DMS 273 treated with DMSO at 0.1 percent for 48 hours (cell line): ENCODE data around the gene ATP2B3.

Experiments
- DNase-seq: peaks from one replicate; lab custom pipeline; 2025; lab: John Stamatoyannopoulos, UW

The ATP2B3 gene

GRCh38 chrX:153490217-153490930 lies 27.1 kb upstream of the ATP2B3 start:
- no peak for DNase-seq

DNA sequence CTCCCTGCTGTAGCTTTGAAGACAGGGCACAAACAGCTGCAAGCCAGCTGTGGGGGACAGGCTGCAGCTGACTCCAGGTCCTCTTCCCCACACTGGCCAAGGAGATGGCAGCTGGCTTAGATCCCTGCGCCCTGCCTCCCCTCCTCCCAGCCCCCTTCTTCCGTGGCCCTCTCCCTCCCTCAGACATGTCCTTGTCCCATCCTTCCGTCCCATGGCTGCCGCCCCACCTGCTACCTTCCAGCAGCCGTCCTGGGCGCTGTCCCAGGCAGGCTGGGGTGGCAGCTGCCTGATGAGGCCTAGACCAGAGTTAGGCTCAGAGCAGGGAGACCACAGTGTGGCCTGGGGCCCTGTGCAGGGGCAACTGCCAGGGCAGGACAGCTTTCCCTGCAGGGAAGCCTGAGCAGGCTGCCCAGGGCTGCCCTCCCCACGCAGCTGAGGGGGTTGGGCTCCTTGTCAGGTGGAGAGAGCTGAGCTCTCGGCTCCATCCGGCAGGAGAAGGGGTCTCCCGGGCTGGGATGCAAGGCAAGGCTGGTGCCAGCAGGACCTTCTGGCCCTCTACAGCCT lies 26.0 kb upstream of the ATP2B3 start:
- DNase-seq = no peak

GRCh38 chrX:153491918-153492317 lies 25.5 kb upstream of the ATP2B3 start:
- DNase-seq = no peak

DNA sequence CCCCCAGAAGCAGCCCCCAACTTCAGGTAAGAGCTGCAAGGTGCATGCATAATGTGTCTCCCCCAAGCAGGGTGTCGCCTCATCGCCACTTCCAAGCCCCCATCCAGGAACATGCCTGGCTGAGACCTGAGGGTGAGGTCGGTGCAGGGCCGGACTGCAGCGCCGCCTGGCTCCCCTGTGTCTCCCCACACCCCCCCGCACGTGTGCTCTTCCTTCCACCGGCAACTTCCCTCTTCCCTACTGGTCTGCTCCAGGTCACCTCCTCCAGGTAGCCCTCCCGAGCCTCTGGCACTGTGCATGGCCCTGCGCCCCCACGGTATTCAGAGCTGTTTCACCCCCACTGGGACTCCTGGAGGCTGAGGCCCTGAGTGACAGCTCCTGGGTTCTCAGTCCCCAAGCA lies 24.9 kb upstream of the ATP2B3 start:
- DNase-seq = no peak

GRCh38 chrX:153493085-153493484 lies 24.4 kb upstream of the ATP2B3 start:
- no peak for DNase-seq

DNA sequence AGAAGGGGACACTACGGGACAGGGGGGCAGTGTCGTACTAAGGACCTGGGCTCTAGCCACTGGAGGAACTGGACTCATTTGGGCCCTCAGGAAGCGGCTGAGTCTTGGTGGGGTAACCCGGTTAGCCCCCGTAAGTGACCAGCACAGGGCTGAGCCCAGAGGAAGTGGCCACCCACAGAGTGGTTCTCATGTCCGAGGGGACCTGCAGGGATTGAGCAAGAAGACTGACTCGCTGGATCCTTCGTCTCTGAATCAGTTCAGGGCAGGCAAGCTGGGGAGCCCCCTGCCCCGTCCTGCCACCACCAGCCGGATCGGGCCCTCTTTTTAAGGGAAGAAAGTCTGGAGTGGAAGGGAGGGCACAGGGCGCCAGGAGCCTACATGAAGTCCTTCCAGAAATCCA lies 23.4 kb upstream of the ATP2B3 start:
- no peak for DNase-seq

DNA sequence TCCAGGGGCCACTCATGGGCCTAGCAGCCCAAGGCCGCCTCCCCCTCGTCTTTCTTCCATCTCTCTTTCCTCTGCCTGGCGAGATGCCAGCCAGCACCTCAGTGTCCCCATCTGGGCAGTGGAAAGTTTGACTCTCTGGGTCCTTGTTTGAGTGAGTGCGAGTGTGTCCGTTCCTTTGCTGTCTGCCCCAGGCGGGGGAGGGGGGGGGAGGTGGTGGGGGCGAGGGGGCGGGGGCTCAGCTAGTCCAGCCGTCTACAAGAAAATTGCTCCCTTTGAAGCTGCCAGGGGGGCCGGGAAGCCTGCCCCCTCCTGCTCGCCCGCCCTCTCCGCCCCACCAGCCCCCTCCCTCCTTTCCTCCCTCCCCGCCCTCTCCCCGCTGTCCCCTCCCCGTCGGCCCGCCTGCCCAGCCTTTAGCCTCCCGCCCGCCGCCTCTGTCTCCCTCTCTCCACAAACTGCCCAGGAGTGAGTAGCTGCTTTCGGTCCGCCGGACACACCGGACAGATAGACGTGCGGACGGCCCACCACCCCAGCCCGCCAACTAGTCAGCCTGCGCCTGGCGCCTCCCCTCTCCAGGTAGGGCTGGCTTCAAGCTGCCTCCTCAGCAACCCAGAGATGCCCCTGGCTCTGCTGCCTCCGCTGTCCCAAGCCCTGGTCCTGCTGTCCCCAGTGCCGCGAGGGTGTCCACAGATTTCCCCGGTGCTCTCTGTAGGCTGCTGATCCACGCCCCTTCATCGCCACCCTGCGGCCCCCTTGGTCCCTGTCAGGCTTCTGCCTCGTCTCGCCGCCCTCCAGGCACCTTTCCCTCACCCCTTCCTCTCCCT lies 22.7 kb upstream of the ATP2B3 start, which contains the start of gene BGN:
Gene BGN (plus strand): TSS at position 440 of the 821 bp plus-strand sequence. CDS start 9,652 bp downstream, outside the sequence.
- peak; percentile 26 for DNase-seq

DNA sequence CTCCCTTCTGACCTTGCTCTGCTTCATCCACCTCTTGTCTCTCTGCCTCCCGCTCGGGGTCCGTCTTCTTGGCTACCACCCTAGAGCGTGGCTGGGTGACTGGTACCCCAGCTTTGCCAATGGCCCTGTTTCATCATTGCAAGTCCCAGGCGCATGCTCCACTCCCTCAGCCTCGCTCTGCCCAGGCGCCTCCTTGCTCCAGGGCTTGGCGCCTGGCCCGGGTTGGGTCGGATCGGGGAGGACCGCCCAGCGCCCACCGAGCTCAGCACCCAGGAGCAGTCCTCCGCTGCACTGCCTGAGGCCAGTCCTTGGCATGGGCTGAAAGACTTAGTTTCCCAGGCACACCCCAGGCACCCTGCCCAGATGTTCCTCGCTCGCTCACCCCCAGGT lies 22.1 kb upstream of the ATP2B3 start:
- DNase-seq = no peak

GRCh38 chrX:153495903-153496589 lies 21.4 kb upstream of the ATP2B3 start:
- DNase-seq = no peak

- no peak for DNase-seq
Measured at GRCh38 chrX:153496590-153496959, 20.9 kb upstream of the ATP2B3 start.

DNA sequence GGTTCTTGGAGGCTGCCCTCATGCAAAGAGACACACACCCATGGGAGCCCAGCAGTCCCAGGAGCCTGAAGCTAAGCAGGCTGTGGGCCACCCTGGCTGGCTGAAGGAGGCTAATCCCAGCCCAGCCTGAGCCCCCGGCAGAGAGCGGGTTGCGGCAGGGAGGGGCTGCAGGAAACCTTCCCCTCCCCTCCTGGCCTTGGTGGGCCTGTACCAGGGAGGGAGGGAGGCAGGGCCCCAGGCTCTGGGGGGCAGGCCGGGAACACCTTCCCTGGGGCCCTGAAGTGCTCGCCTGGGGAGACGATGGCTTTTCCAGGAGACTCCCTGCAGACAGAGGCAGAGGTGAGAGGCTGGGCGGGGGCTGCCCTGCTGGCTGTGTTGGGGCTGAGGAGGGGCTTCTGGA lies 19.0 kb upstream of the ATP2B3 start:
- no peak for DNase-seq

DNA sequence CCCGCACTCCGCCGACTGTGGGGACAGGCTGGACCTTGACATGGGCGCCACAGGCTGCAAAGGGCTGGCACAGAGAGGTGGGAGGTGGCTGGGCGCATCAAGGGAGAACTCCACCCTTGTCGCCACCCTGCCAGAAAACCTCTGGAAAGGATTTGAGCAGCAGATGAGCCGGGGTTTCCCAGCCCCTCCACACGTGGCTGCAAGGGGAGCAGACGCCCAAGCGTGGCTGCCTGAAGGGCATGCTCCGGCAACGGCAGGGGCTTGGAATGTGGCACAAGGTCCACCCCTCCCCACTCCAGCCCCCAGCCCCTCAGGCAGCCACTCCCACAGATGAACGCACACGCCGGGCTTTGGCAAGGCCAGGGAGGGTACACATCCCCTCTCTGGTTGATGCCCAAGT lies 18.1 kb upstream of the ATP2B3 start:
- DNase-seq = no peak

DNA sequence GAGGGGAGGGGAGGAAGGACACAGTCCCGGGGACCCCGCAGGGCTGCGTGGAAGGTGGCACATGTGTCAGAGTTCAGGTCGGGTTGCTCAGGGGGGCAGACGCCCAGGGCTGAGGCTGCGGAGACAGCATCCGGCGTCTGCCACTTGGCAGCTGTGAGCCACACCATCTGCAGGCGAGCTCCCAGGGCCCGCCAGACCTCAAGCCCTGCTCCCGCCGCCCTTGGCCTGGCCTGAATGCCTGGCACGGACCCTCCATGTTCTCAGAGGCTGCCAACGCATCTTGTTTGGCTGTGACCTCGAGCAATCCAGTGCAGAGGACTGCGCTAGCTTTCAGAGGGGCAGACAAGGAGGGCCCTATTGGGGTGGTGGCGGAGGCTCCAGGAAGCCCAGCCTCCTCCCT lies 17.6 kb upstream of the ATP2B3 start:
- peak; percentile 50 for DNase-seq

- DNase-seq = no peak
Measured at GRCh38 chrX:153500676-153501280, 16.7 kb upstream of the ATP2B3 start.

DNA sequence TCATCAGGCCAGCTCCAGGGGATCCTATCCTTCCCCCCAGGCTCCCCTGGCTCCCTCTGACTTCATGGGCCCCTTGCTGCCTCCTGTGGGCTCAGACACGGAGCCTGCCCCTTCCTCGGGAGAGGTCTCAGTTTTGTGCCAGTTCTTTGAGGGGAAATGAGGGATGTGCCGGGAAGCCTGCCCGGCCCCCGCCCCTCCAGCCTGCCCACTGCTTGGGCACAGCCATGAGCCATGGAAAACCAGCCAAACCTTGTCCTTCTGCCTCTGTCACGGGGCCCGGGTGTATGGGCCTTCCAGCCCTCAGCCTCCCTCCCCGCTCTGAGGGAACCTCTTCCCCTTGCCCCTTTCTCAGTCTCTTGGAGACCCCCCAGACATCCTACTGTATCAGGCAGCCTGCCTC lies 15.9 kb upstream of the ATP2B3 start:
- DNase-seq = no peak

DNA sequence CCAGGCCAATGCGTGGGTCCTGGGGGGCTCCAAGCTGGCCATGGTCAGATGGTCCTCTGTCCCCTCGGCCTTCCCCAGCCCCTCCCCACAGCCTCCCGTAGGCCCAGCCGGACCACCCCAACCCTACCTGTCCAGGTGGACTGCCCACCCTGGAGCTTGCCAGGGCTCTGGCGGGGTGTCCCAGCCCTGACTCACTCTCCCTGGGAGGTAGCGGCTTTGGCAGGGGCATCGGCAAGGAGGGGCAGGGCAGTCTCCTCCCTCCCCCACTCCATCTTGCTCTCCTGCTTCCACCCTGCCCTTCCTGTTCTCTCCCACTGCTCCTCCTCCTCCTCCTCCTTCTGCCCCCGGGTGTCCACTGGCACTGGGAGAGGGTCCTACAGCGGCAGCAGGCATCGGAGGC lies 15.3 kb upstream of the ATP2B3 start:
- no peak for DNase-seq

DNA sequence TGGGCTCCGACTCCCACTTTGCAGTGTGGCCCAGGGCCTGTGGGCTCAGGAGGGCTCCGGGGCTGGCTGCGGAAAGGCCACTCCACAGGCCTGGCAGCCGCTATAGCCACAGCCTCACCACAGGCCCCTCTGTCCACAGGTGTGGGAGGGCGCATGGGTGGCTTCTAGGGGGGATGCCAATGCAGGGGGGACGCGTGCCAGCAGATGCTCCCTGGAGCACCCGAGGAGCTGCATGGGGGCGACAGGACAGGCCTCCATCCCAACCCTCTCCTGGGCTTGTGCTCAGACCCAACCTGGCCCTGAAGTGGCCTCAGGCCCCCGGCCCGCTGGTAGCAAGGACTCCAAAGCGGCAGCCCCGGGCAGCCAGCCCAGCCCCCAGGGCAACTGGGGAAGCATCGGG lies 14.6 kb upstream of the ATP2B3 start:
- no peak for DNase-seq

- no peak for DNase-seq
Measured at GRCh38 chrX:153504445-153505016, 12.9 kb upstream of the ATP2B3 start.

DNA sequence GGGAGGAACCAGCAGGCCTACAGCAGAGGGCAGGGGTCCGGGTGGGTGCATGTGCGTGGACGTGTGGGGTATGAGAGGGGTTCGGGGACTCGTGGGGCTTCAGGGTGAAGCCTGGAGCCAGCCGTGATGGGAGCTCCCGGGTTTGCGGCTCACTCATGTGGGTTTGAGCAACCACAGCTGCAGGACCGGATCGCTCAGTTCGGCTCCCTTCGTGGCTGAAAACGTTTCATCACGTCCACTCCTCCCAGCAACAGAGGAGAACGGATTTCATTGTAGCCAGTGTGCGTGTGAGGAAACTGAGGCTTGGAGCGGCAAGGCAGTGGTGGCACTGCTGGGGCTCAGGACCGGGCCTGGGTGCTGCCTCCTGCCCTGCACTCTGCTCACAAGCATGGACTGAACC lies 12.1 kb upstream of the ATP2B3 start:
- no peak for DNase-seq

GRCh38 chrX:153507484-153508178 lies 9.8 kb upstream of the ATP2B3 start:
- DNase-seq = peak; percentile 79

DNA sequence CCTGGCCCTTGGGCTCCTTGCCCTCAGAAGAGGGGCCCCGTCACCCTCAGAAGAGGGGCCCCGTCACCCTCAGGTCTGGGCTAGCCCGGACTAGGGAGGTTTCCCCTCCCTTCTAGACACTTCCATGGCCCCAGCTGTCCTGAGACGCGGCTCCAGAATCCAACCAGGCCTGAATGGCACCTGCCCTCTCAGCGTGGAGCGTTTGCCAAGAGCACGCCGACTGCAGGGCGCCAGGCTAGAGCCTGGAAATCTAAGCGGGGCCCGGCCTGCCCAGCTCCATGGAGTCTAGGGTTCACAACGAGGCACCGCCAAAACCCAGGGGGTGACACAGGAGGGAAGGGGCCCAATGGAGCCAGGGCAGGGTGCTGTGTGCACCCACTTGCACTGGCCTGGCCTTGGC lies 7.8 kb upstream of the ATP2B3 start:
- DNase-seq = no peak
